Neural cell (in vitro differentiated cells): Measurements from ENCODE around the gene PPFIBP2.

ENCODE experiments used
- EP300 ChIP-seq: fragments of 450-650 bp; conservative IDR thresholded peaks from 2 replicates; pipeline ENCODE4 v1.6.1; 2014; ENCODE audit warnings: antibody characterized with exemption, mild to moderate bottlenecking, moderate library complexity; ENCODE audit not compliant: poor library complexity, severe bottlenecking
- EZH2 ChIP-seq: fragments of 200-600, 300-800 bp; shearing (Covaris generic), sonication (generic); IDR thresholded peaks from 2 replicates; pipeline ENCODE4 v1.6.1; 2014; ENCODE audit warnings: antibody characterized with exemption, low read length, borderline replicate concordance, mild to moderate bottlenecking; ENCODE audit not compliant: insufficient read depth, poor library complexity, severe bottlenecking
- POLR2AphosphoS5 ChIP-seq: IDR thresholded peaks from 2 replicates; pipeline ENCODE4 v1.6.1; 2012
- REST ChIP-seq: IDR thresholded peaks from 2 replicates; pipeline ENCODE4 v1.6.1; 2012; ENCODE audit warnings: borderline replicate concordance
- TAF1 ChIP-seq: IDR thresholded peaks from 2 replicates; pipeline ENCODE4 v1.6.1; 2012; ENCODE audit warnings: low read depth
- TF ChIP-seq, protein P1 (sequence below): fragments of 450-650 bp; IDR thresholded peaks from 2 replicates; pipeline ENCODE4 v1.5.1; 2014; ENCODE audit warnings: antibody characterized with exemption, mild to moderate bottlenecking, moderate library complexity; ENCODE audit not compliant: poor library complexity, severe bottlenecking

DNA sequence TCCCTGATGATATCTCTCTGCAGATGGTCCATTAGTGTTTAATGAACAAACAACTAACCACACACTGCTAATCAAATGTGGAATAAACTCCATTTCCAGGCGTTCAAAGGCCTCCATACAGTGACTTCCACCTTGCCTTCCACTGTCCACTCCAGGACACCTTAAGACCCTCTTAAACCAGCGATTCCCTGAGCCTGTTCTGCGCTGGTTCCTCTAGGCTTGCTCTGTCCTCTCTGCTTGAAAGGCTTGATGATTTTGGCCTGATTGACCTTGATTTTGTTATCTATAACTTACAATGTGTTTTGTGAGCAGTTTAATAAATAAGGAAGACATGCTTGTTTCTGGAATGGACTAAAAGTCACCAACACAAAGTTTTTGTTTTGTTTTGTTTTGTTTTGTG is 180.4 kb downstream of the PPFIBP2 start:
- TF ChIP-seq, protein P1, sequence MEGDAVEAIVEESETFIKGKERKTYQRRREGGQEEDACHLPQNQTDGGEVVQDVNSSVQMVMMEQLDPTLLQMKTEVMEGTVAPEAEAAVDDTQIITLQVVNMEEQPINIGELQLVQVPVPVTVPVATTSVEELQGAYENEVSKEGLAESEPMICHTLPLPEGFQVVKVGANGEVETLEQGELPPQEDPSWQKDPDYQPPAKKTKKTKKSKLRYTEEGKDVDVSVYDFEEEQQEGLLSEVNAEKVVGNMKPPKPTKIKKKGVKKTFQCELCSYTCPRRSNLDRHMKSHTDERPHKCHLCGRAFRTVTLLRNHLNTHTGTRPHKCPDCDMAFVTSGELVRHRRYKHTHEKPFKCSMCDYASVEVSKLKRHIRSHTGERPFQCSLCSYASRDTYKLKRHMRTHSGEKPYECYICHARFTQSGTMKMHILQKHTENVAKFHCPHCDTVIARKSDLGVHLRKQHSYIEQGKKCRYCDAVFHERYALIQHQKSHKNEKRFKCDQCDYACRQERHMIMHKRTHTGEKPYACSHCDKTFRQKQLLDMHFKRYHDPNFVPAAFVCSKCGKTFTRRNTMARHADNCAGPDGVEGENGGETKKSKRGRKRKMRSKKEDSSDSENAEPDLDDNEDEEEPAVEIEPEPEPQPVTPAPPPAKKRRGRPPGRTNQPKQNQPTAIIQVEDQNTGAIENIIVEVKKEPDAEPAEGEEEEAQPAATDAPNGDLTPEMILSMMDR: no peak
- no peak for TF ChIP-seq REST
- no peak for TF ChIP-seq EP300
- no peak for TF ChIP-seq POLR2AphosphoS5
- no peak for TF ChIP-seq TAF1
- no peak for TF ChIP-seq EZH2
